Stimulated activated CD4-positive, alpha-beta T cell treated with anti-CD3 and anti-CD28 coated beads, Interleukin-12 subunit alpha, Interleukin-12 subunit beta, amount 100 ng/mL, for 4 hours (primary cell): Measurements from ENCODE around the gene ADGRF3.
"Not testable (repeated sequence)": the region's sequence is repeated elsewhere in the genome, so short reads cannot be mapped to it uniquely, and the experiment has no call there.

Source experiments
- DNase-seq: peaks from one replicate; pipeline ENCODE4 v3.0.0-alpha.2; 2020

ADGRF3 gene

GRCh38 chr2:26270373-26270772, 76.2 kb downstream of the ADGRF3 start:
- no peak for DNase-seq

- no peak for DNase-seq
These were observed 76.9 kb downstream of the ADGRF3 start for GRCh38 chr2:26269571-26270158.

- not testable (repeated sequence) for DNase-seq
These were observed 77.8 kb downstream of the ADGRF3 start for GRCh38 chr2:26268670-26269385.

- no peak for DNase-seq
These were observed 78.4 kb downstream of the ADGRF3 start for GRCh38 chr2:26268213-26268612.

GRCh38 chr2:26258836-26259235, 87.8 kb downstream of the ADGRF3 start:
- not testable (repeated sequence) for DNase-seq
